Stomach (tissue), 19 donors: ENCODE measurements around the gene PHF23. TPM values are rescaled to one million over a fixed set of nuclear protein-coding genes. Genes with fewer than 3 reads are reported as not detected.
A peak's percentile ranks its signal among the peaks of the same experiment; 100 is the strongest.

Experiments used
- DNase-seq, 2 donors: peaks; one replicate each; pipeline versions ENCODE4 v3.0.0 to v3.0.0-alpha.2; 2013 to 2019
- H3K27ac ChIP-seq, 5 donors: fragments of 200-600 bp in 4 of 5; sonication (generic) in 4 of 5; one replicate each; pipeline ENCODE4 v1.5.1; 2013 to 2019; ENCODE audit warnings: mild to moderate bottlenecking in 1 of 5, moderate library complexity in 1 of 5
- H3K27me3 ChIP-seq, 3 donors: fragments of 200-600 bp; sonication (generic); one replicate each; pipeline ENCODE4 v1.5.1; 2017 to 2019; ENCODE audit warnings: mixed run types in 1 of 3
- H3K36me3 ChIP-seq, 4 donors: fragments of 200-600 bp; sonication (generic); 1 replicate in 3 of 4; 2 replicates in 1 of 4; pipeline ENCODE4 v1.5.1; 2016 to 2019
- H3K4me1 ChIP-seq, 4 donors: fragments of 200-600 bp; sonication (generic); one replicate each; pipeline ENCODE4 v1.5.1; 2016 to 2019
- H3K4me3 ChIP-seq, 4 donors: fragments of 200-600 bp; sonication (generic) in 3 of 4; one replicate each; pipeline ENCODE4 v1.5.1; 2016 to 2019; ENCODE audit warnings: mild to moderate bottlenecking in 1 of 4
- H3K9me3 ChIP-seq, 4 donors: fragments of 200-600 bp; sonication (generic); one replicate each; pipeline ENCODE4 v1.5.1; 2016 to 2019
- CTCF ChIP-seq, 7 experiments: fragments of 450-650 bp in 4 of 7; fragments of 200-600 bp in 3 of 7; sonication (generic) in 3 of 7; IDR thresholded peaks; one replicate each; pipeline ENCODE4 v1.5.1; 2016 to 2019; ENCODE audit warnings: antibody characterized with exemption in 7 of 7, control low read depth in 2 of 7, mild to moderate bottlenecking in 1 of 7
- EP300 ChIP-seq: sonication (generic); formaldehyde crosslinking; IDR thresholded peaks from one replicate; pipeline ENCODE4 v1.6.1; 2017; ENCODE audit warnings: antibody characterized with exemption
- POLR2A ChIP-seq, 4 donors: fragments of 450-650 bp; IDR thresholded peaks; one replicate each; pipeline ENCODE4 v1.6.1; 2016; ENCODE audit warnings: antibody characterized with exemption in 4 of 4, control low read depth in 2 of 4, mild to moderate bottlenecking in 1 of 4, moderate library complexity in 1 of 4
- POLR2AphosphoS5 ChIP-seq, 3 donors: sonication (generic); formaldehyde crosslinking; IDR thresholded peaks; one replicate each; pipeline ENCODE4 v1.6.1; 2016; ENCODE audit warnings: antibody characterized with exemption in 3 of 3
- WGBS, 5 donors: extraction: QIAGEN DNeasy Blood & Tissue Kit in 3 of 5; methylation state at CpG; one replicate each; pipeline versions ENCODE4 v1.1.5 to v1.1.7; 2013 to 2018; 5-methylcytosine and 5-hydroxymethylcytosine counted together
- intact Hi-C: fragments of 100-400 bp; cut with DNase I; formaldehyde crosslinking; loops from one replicate; pipeline ENCODE4 v1.15.1; 2023; ENCODE audit warnings: low total_unique reads
- long read RNA-seq, 10 donors: transcript quantifications; one replicate each; lab custom pipeline, GENCODE V29; 2026
- polyA plus RNA-seq, 3 donors: library from polyadenylated mRNA; stranded (reverse); fragments of 200-250 nt; gene quantifications; one replicate each; pipeline ENCODE4 v1.2.3, GENCODE V29; 2013
- total RNA-seq, 5 donors: library from RNA; depleted of rRNA; stranded (reverse); fragments of >200 nt; gene quantifications; one replicate each; pipeline versions ENCODE4 v1.1.0 to v1.2.3, GENCODE V29; 2014 to 2016
- donor health status: healthy with polysubstance abuse.
- donor health status: Bipolar disorder and iron deficiency.
- donor health status: healthy.

Gene PHF23
- total RNA-seq (10 to 100 TPM in 3 of 5 donors, 1 to 10 TPM in 2; 5.2 to 26.2 (median 14.0) TPM), polyA plus RNA-seq (10 to 100 TPM; 21.3 to 27.2 (median 21.5) TPM)
- long read RNA-seq, donor 1, partial matches to known transcripts, result 5 of 7 reads
- long read RNA-seq, donor 1, other reads (novel, unspliced or antisense), result 0 of 7 reads
- long read RNA-seq, donor 2, partial matches to known transcripts, result 0 of 5 reads
- long read RNA-seq, donor 2, other reads (novel, unspliced or antisense), result 0 of 5 reads
- long read RNA-seq, donor 3, partial matches to known transcripts, result 9 of 10 reads
- long read RNA-seq, donor 3, other reads (novel, unspliced or antisense), result 0 of 10 reads
- long read RNA-seq, donor 4, partial matches to known transcripts, result 0 of 1 reads
- long read RNA-seq, donor 4, other reads (novel, unspliced or antisense), result 0 of 1 reads
- long read RNA-seq, donor 5, partial matches to known transcripts, result 20 of 22 reads
- long read RNA-seq, donor 5, other reads (novel, unspliced or antisense), result 0 of 22 reads
- long read RNA-seq, donor 6, transcript PHF23-201 (5 exons, 2,037 nt), result major isoform, 13 of 38 reads
- long read RNA-seq, donor 6, partial matches to known transcripts, result 21 of 38 reads
- long read RNA-seq, donor 6, other reads (novel, unspliced or antisense), result 0 of 38 reads
- long read RNA-seq, donor 7, partial matches to known transcripts, result 22 of 25 reads
- long read RNA-seq, donor 7, other reads (novel, unspliced or antisense), result 0 of 25 reads
- long read RNA-seq, donor 8, partial matches to known transcripts, result 12 of 15 reads
- long read RNA-seq, donor 8, other reads (novel, unspliced or antisense), result 0 of 15 reads
- long read RNA-seq, donor 9, partial matches to known transcripts, result 14 of 19 reads
- long read RNA-seq, donor 9, other reads (novel, unspliced or antisense), result 0 of 19 reads
- long read RNA-seq, donor 10, partial matches to known transcripts, result 7 of 10 reads
- long read RNA-seq, donor 10, other reads (novel, unspliced or antisense), result 0 of 10 reads

DNA sequence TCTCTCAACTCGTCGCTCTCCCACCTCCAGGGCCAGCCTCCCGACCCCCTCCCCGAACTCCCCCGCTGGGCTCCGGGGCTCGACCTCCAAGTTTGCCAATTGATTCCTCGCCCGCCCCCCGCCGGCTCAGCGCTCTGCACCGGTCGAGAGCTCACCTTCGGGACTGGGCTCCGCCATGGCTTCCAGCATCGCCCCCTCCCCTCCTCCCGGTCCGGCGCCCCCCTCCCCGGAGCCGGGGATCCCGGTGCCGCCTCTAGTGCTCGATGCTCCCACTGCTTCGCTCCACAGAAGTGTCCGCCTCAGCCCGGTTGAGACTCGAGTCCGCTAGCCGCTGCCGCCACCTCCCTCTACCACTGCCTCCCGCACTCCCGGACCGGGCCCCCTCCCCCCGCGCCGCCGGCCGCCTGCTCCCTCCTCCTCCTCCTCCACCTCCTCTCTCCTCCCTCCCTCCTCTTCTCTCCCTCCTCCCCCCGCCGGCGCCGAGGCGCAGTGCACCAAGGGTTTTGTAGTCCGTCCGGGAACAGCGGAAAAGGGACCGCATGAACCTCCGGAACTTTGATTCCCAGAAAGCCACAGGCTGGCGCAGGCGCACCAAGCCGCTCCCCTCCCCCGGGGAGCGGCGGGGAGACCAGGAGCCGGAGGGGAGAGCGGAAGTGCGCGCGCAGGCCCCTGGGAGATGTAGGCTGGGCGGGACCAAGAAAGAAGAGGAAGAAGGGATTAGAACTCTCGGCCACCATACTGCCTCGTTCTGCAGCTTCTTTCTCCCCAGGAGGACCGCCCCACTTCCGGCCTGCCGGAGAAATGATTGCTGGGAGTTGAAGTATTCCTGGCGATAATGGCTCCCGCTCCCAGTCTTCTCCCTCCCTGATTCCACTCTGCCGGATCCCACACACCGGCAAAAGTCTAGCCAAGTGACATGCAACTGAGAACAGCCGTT, at the start of gene PHF23:
TSS of gene PHF23 (minus strand) at position 367 of the 937 bp plus-strand sequence. CDS start at position 189, 178 bp downstream.
- no peaks in the 10 kb centered on the region for H3K9me3 ChIP-seq
- H3K36me3 ChIP-seq, result peaks cover 24 to 43% (median 39%) of the 10 kb centered on the region in 4 donors
- no peaks in the 10 kb centered on the region for H3K27me3 ChIP-seq
- peak within 1 kb of the TSS; percentile 97 to 100 (median 98) for H3K4me3 ChIP-seq
- H3K4me1 ChIP-seq, result peaks cover 39 to 65% (median 57%) of the 10 kb centered on the region in 4 donors
- intact Hi-C loops, result no loop called here
- DNase-seq, result peak; percentile 99 to 100
- TF ChIP-seq CTCF (IDR thresholded peaks at IDR 0.05) (peak in 2 of 7 experiments; percentile 40 to 52), POLR2AphosphoS5 (IDR thresholded peaks at IDR 0.05) (peak; percentile 61 to 96 (median 81)), EP300 (no peak)
- peak within 1 kb of the TSS; percentile 88 to 99 (median 97) for H3K27ac ChIP-seq
- WGBS, 5 donors, result 0 to 1% (median 0%) methylated on average over 56 to 72 of the region's 72 CpGs

- Histone ChIP-seq H3K9me3 (no peaks in the 10 kb centered on the region), H3K27me3 (peaks cover 0 to 63% (median 16%) of the 10 kb centered on the region in 3 donors), H3K27ac (no peak overlapping the region), H3K36me3 (peaks cover 0 to 21% (median 4%) of the 10 kb centered on the region in 4 donors), H3K4me1 (peaks cover 18 to 37% (median 30%) of the 10 kb centered on the region in 4 donors), H3K4me3 (no peak overlapping the region)
- TF ChIP-seq EP300 (no peak), CTCF (IDR thresholded peaks at IDR 0.05) (no peak), POLR2A (IDR thresholded peaks at IDR 0.05) (no peak), POLR2AphosphoS5 (IDR thresholded peaks at IDR 0.05) (no peak)
- intact Hi-C loops, result no loop called here
- 76 to 94% (median 91%) methylated on average over 12 of the region's 12 CpGs for WGBS, 5 donors
- DNase-seq, result no peak
Observed at GRCh38 chr17:7285679-7286078, 46.4 kb upstream of the PHF23 start.

GRCh38 chr17:7284911-7285310, 45.7 kb upstream of the PHF23 start:
- H3K4me1 ChIP-seq, result peaks cover 20 to 43% (median 35%) of the 10 kb centered on the region in 4 donors
- TF ChIP-seq POLR2AphosphoS5 (IDR thresholded peaks at IDR 0.05), result no peak
- TF ChIP-seq EP300, result no peak
- no peak for TF ChIP-seq POLR2A (IDR thresholded peaks at IDR 0.05)
- no peak for TF ChIP-seq CTCF (IDR thresholded peaks at IDR 0.05)
- no peak overlapping the region for H3K27ac ChIP-seq
- H3K4me3 ChIP-seq, result no peak overlapping the region
- intact Hi-C loops, result no loop called here
- H3K36me3 ChIP-seq, result peaks cover 0 to 21% (median 4%) of the 10 kb centered on the region in 4 donors
- DNase-seq, result no peak
- H3K27me3 ChIP-seq, result peaks cover 0 to 56% (median 16%) of the 10 kb centered on the region in 3 donors
- H3K9me3 ChIP-seq, result no peaks in the 10 kb centered on the region
- WGBS, 5 donors, result 81 to 93% (median 88%) methylated on average over 4 to 16 of the region's 16 CpGs
